GM23338 (cell line): ENCODE data around the gene UBASH3B. TPM values are rescaled to one million over a fixed set of nuclear protein-coding genes. Genes with fewer than 3 reads are reported as not detected.
A peak's percentile ranks its signal among the peaks of the same experiment; 100 is the strongest.

Experiments used
- ATAC-seq: fragments of 200-7000 bp; cut with Tn5 transposase; 3 replicates; pipeline ENCODE4 v1.9.1; 2020
- DNase-seq: peaks from one replicate; pipeline ENCODE4 v3.0.0-alpha.2; 2015; ENCODE audit warnings: low spot score
- H2AFZ ChIP-seq: fragments of 200-600 bp; sonication (generic); 2 replicates; pipeline ENCODE4 v1.8.0; 2016; ENCODE audit warnings: antibody characterized with exemption, mild to moderate bottlenecking, moderate library complexity
- H3F3A ChIP-seq: fragments of 200-600 bp; sonication (generic); replicated peaks from 2 replicates; pipeline ENCODE4 v1.8.0; 2017; ENCODE audit warnings: antibody characterized with exemption, mixed run types, low read depth
- H3K27ac ChIP-seq: fragments of 200-600 bp; sonication (generic); 2 replicates; pipeline ENCODE4 v1.6.1; 2016; ENCODE audit warnings: low read depth
- H3K27me3 ChIP-seq: fragments of 200-600 bp; sonication (generic); 2 replicates; pipeline ENCODE4 v1.8.0; 2016; ENCODE audit warnings: mild to moderate bottlenecking, mixed run types, moderate library complexity; ENCODE audit not compliant: insufficient read depth
- H3K36me3 ChIP-seq: fragments of 200-600 bp; sonication (generic); 2 replicates; pipeline ENCODE4 v1.8.0; 2016; ENCODE audit warnings: mild to moderate bottlenecking; ENCODE audit not compliant: insufficient read depth
- H3K4me1 ChIP-seq: fragments of 200-600 bp; sonication (generic); 2 replicates; pipeline ENCODE4 v1.8.0; 2016; ENCODE audit warnings: mild to moderate bottlenecking, moderate library complexity; ENCODE audit not compliant: insufficient read depth
- H3K4me2 ChIP-seq: fragments of 200-600 bp; sonication (generic); 2 replicates; pipeline ENCODE4 v1.7.1; 2017; ENCODE audit warnings: mixed run types
- H3K4me3 ChIP-seq: fragments of 200-600 bp; sonication (generic); 2 replicates; pipeline ENCODE4 v1.6.1; 2016; ENCODE audit warnings: mixed run types
- H3K79me2 ChIP-seq: fragments of 200-600 bp; sonication (generic); replicated peaks from 2 replicates; pipeline ENCODE4 v1.8.0; 2017; ENCODE audit warnings: mild to moderate bottlenecking; ENCODE audit not compliant: insufficient read depth
- H3K9me2 ChIP-seq: fragments of 200-600 bp; sonication (generic); 2 replicates; pipeline ENCODE4 v1.8.0; 2017; ENCODE audit not compliant: insufficient read depth
- H4K20me1 ChIP-seq: fragments of 200-600 bp; sonication (generic); replicated peaks from 2 replicates; pipeline ENCODE4 v1.8.0; 2017; ENCODE audit warnings: mild to moderate bottlenecking; ENCODE audit not compliant: insufficient read depth
- H3K27ac Mint-ChIP-seq: 2 replicates; pipeline ENCODE4 v1.8.0; 2020; ENCODE audit warnings: inconsistent platforms, mild to moderate bottlenecking, moderate library complexity, mixed read lengths
- H3K27me3 Mint-ChIP-seq: 3 replicates; pipeline ENCODE4 v1.8.0; 2022; ENCODE audit warnings: low read depth, mild to moderate bottlenecking, moderate library complexity, mixed read lengths, inconsistent platforms; ENCODE audit not compliant: insufficient read depth, poor library complexity
- H3K36me3 Mint-ChIP-seq: 3 replicates; pipeline ENCODE4 v1.8.0; 2021; ENCODE audit warnings: low read depth, mild to moderate bottlenecking, inconsistent platforms, moderate library complexity, mixed read lengths
- H3K4me1 Mint-ChIP-seq: 3 replicates; pipeline ENCODE4 v1.8.0; 2020; ENCODE audit warnings: mild to moderate bottlenecking, inconsistent platforms, mixed read lengths
- H3K4me3 Mint-ChIP-seq: 3 replicates; pipeline ENCODE4 v1.8.0; 2021; ENCODE audit warnings: moderate library complexity, mild to moderate bottlenecking, inconsistent platforms, mixed read lengths
- H3K9me3 Mint-ChIP-seq: 3 replicates; pipeline ENCODE4 v1.8.0; 2020; ENCODE audit warnings: moderate library complexity, mild to moderate bottlenecking, inconsistent platforms, mixed read lengths
- CREB1 ChIP-seq: fragments of 250-450 bp; sonication (Bioruptor Pico); IDR thresholded peaks from 2 replicates; pipeline ENCODE4 v1.5.0; 2020; ENCODE audit warnings: low read depth, mild to moderate bottlenecking, moderate library complexity
- CTCF ChIP-seq, 2 experiments: fragments of 200-600 bp in 1 of 2; sonication (generic) in 1 of 2; conservative IDR thresholded peaks; 2 replicates each; pipeline versions ENCODE4 v1.5.1 to v1.6.1; 2016 to 2017; ENCODE audit warnings: antibody characterized with exemption in 2 of 2, low read depth in 2 of 2, mild to moderate bottlenecking in 2 of 2, moderate library complexity in 1 of 2
- ETS1 ChIP-seq: IDR thresholded peaks from 2 replicates; pipeline ENCODE4 v1.6.1; 2016; ENCODE audit warnings: antibody characterized with exemption
- EZH2 ChIP-seq: fragments of 200-600 bp; sonication (generic); IDR thresholded peaks from one replicate; pipeline ENCODE4 v1.8.0; 2017; ENCODE audit warnings: antibody characterized with exemption, mild to moderate bottlenecking, low read depth; ENCODE audit not compliant: unreplicated experiment
- EZH2phosphoT487 ChIP-seq: fragments of 200-600 bp; sonication (generic); IDR thresholded peaks from one replicate; pipeline ENCODE4 v1.8.1; 2018; ENCODE audit warnings: antibody characterized with exemption; ENCODE audit not compliant: unreplicated experiment
- JUNB ChIP-seq: IDR thresholded peaks from one replicate; pipeline ENCODE4 v1.6.1; 2016; ENCODE audit warnings: antibody characterized with exemption; ENCODE audit not compliant: unreplicated experiment
- NANOG ChIP-seq: IDR thresholded peaks from 2 replicates; pipeline ENCODE4 v1.6.1; 2016; ENCODE audit warnings: antibody characterized with exemption, borderline replicate concordance
- POLR2AphosphoS5 ChIP-seq: IDR thresholded peaks from 2 replicates; pipeline ENCODE4 v1.6.1; 2016; ENCODE audit warnings: antibody characterized with exemption, low read depth
- REST ChIP-seq: IDR thresholded peaks from one replicate; pipeline ENCODE4 v1.6.1; 2018; ENCODE audit warnings: antibody characterized with exemption; ENCODE audit not compliant: unreplicated experiment
- STAT1 ChIP-seq: IDR thresholded peaks from one replicate; pipeline ENCODE4 v1.6.1; 2016; ENCODE audit warnings: antibody characterized with exemption; ENCODE audit not compliant: unreplicated experiment
- ZNF114 ChIP-seq: fragments of 250-450 bp; sonication (Bioruptor Pico); IDR thresholded peaks from 2 replicates; pipeline ENCODE4 v1.5.0; 2020; ENCODE audit warnings: mild to moderate bottlenecking, moderate library complexity
- ZNF331 ChIP-seq: fragments of 250-450 bp; sonication (Bioruptor Pico); IDR thresholded peaks from 2 replicates; pipeline ENCODE4 v1.5.0; 2020; ENCODE audit warnings: low read depth, mild to moderate bottlenecking, moderate library complexity
- ZNF462 ChIP-seq: fragments of 250-450 bp; sonication (Bioruptor Pico); IDR thresholded peaks from 2 replicates; pipeline ENCODE4 v1.5.0; 2020; ENCODE audit warnings: mild to moderate bottlenecking, moderate library complexity
- polyA plus RNA-seq: library from polyadenylated mRNA; unstranded; fragments of >200 nt; fragmentation: Nextera tagmentation; extraction: Ambion mirVana; gene quantifications from 2 replicates; pipeline ENCODE4 v1.2.1, GENCODE V29; 2016
- total RNA-seq: library from RNA; depleted of rRNA; stranded (reverse); fragments of >200 nt; shearing (Covaris generic); gene quantifications from 2 replicates; pipeline ENCODE4 v1.2.3, GENCODE V29; 2014

UBASH3B gene
- total and polyA plus RNA-seq, 2 experiments from 2014 or later, result 2.1 to 12.0 TPM

- H3K27ac ChIP-seq, result no peak overlapping the region
- H3F3A ChIP-seq, result no peaks in the 10 kb centered on the region
- no peaks in the 10 kb centered on the region for H3K9me2 ChIP-seq
- H3K27me3 ChIP-seq, result peaks cover 23% of the 10 kb centered on the region
- TF ChIP-seq STAT1 (no peak), POLR2AphosphoS5 (no peak), CREB1 (CRISPR knock-in tag) (no peak), ETS1 (no peak), ZNF462 (no peak), JUNB (no peak), REST (no peak), ZNF331 (no peak), CTCF (conservative IDR thresholded peaks at IDR 0.05; ENCODE audit: low read depth in 2 of 2) (no peak), EZH2 (no peak), ZNF114 (CRISPR knock-in tag) (no peak), EZH2phosphoT487 (no peak), NANOG (no peak)
- H2AFZ ChIP-seq, result no peak overlapping the region
- DNase-seq (peak; percentile 17), ATAC-seq (no peak)
- no peaks in the 10 kb centered on the region for H3K9me3 Mint-ChIP-seq
- H3K36me3 Mint-ChIP-seq, result no peaks in the 10 kb centered on the region
- H3K4me2 ChIP-seq, result no peak overlapping the region
- no peak overlapping the region for H3K4me3 Mint-ChIP-seq
- no peak overlapping the region for H3K27ac Mint-ChIP-seq
- peaks cover 7% of the 10 kb centered on the region; the same call in 2 of the 3 replicates for H3K4me1 Mint-ChIP-seq
- no peaks in the 10 kb centered on the region for H3K79me2 ChIP-seq
- no peaks in the 10 kb centered on the region for H4K20me1 ChIP-seq
- no peak overlapping the region for H3K4me3 ChIP-seq
- peaks cover 5% of the 10 kb centered on the region; the same call in 1 of the 2 replicates for H3K4me1 ChIP-seq
- peaks cover 26% of the 10 kb centered on the region for H3K27me3 Mint-ChIP-seq
- H3K36me3 ChIP-seq, result no peaks in the 10 kb centered on the region
These were observed 4.9 kb upstream of the UBASH3B start for GRCh38 chr11:122650619-122651018.
